Gastrocnemius medialis (tissue), 4 donors: ENCODE measurements around the gene OMP.

ENCODE experiments used
- POLR2A ChIP-seq, 2 donors: fragments of 450-650 bp; IDR thresholded peaks; one replicate each; pipeline ENCODE4 v1.6.1; 2017; ENCODE audit warnings: antibody characterized with exemption in 2 of 2, mild to moderate bottlenecking in 2 of 2, moderate library complexity in 2 of 2
- TF ChIP-seq, protein P1 (sequence below), 5 experiments: fragments of 450-650 bp in 3 of 5; fragments of 200-600 bp in 2 of 5; sonication (generic) in 2 of 5; IDR thresholded peaks in 4 of 5; conservative IDR thresholded peaks in 1 of 5; 1 replicate in 4 of 5; 2 replicates in 1 of 5; pipeline ENCODE4 v1.5.1; 2016 to 2019; ENCODE audit warnings: antibody characterized with exemption in 5 of 5, mild to moderate bottlenecking in 3 of 5, moderate library complexity in 3 of 5

DNA sequence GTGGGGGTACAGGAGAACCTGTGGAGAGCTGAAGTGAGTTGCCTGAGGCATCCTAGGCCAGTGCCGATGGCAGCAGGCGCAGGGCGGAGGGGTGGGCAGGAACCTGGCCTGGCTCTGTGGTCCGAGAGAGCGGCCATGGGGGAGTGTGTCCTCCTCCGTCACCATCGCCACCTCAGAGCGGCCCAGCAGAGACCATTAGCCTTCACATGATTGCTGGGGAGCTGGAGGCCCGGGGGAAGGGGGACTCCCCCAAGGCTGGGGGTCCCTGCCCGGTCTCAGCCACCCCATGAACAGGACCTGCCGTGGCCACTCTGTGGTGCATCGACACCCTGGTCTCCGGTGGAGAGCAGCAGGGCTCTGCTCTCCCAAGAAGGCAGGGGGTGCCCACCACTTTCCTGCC lies 4.1 kb downstream of the OMP start:
- no peak for TF ChIP-seq POLR2A (IDR thresholded peaks at IDR 0.05)
- TF ChIP-seq, protein P1, sequence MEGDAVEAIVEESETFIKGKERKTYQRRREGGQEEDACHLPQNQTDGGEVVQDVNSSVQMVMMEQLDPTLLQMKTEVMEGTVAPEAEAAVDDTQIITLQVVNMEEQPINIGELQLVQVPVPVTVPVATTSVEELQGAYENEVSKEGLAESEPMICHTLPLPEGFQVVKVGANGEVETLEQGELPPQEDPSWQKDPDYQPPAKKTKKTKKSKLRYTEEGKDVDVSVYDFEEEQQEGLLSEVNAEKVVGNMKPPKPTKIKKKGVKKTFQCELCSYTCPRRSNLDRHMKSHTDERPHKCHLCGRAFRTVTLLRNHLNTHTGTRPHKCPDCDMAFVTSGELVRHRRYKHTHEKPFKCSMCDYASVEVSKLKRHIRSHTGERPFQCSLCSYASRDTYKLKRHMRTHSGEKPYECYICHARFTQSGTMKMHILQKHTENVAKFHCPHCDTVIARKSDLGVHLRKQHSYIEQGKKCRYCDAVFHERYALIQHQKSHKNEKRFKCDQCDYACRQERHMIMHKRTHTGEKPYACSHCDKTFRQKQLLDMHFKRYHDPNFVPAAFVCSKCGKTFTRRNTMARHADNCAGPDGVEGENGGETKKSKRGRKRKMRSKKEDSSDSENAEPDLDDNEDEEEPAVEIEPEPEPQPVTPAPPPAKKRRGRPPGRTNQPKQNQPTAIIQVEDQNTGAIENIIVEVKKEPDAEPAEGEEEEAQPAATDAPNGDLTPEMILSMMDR (IDR thresholded peaks at IDR 0.05 in 4 of 5, conservative IDR thresholded peaks at IDR 0.05 in 1 of 5), result no peak
